ENCODE data around the gene BRPF1.

The BRPF1 gene

DNA sequence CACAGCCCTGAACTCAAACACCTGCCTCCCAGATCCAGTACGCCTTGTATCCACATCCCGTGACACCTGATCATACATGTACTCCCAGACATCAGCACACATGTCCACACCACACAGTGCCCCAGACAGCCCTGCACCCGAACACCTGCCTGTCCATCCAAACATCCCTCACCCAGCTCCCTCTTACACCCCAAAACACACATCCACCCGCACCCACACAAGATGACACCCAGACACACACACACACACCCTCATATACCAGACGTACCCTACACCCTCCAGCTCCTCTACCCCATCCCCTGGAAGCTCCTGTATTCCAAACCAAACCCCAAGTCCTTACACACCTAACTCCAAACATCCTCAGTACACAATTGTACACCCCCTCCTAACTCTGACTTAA is 37.5 kb downstream of the BRPF1 start:
- TF ChIP-seq, protein P1, sequence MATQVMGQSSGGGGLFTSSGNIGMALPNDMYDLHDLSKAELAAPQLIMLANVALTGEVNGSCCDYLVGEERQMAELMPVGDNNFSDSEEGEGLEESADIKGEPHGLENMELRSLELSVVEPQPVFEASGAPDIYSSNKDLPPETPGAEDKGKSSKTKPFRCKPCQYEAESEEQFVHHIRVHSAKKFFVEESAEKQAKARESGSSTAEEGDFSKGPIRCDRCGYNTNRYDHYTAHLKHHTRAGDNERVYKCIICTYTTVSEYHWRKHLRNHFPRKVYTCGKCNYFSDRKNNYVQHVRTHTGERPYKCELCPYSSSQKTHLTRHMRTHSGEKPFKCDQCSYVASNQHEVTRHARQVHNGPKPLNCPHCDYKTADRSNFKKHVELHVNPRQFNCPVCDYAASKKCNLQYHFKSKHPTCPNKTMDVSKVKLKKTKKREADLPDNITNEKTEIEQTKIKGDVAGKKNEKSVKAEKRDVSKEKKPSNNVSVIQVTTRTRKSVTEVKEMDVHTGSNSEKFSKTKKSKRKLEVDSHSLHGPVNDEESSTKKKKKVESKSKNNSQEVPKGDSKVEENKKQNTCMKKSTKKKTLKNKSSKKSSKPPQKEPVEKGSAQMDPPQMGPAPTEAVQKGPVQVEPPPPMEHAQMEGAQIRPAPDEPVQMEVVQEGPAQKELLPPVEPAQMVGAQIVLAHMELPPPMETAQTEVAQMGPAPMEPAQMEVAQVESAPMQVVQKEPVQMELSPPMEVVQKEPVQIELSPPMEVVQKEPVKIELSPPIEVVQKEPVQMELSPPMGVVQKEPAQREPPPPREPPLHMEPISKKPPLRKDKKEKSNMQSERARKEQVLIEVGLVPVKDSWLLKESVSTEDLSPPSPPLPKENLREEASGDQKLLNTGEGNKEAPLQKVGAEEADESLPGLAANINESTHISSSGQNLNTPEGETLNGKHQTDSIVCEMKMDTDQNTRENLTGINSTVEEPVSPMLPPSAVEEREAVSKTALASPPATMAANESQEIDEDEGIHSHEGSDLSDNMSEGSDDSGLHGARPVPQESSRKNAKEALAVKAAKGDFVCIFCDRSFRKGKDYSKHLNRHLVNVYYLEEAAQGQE (IDR thresholded peaks at IDR 0.05; ENCODE audit: low read depth), result no peak
- no peak for TF ChIP-seq ZBTB7A (IDR thresholded peaks at IDR 0.05; ENCODE audit: low read depth)
- no peak for TF ChIP-seq RAD21 (IDR thresholded peaks at IDR 0.05; ENCODE audit: low read depth)
- no peak for TF ChIP-seq EP300 (IDR thresholded peaks at IDR 0.05; ENCODE audit: borderline replicate concordance)
- TF ChIP-seq NFIC (IDR thresholded peaks at IDR 0.05), result no peak
- no peak for TF ChIP-seq TAF1 (IDR thresholded peaks at IDR 0.05; ENCODE audit: low read depth)
- TF ChIP-seq TEAD4 (IDR thresholded peaks at IDR 0.05), result no peak
- TF ChIP-seq FOXM1 (IDR thresholded peaks at IDR 0.05; ENCODE audit: borderline replicate concordance, low read depth), result no peak
- no peak for TF ChIP-seq TCF12 (IDR thresholded peaks at IDR 0.05; ENCODE audit: low read depth)
- no peak for TF ChIP-seq YY1 (IDR thresholded peaks at IDR 0.05; ENCODE audit: low read depth)
- no peak for TF ChIP-seq EGR1 (IDR thresholded peaks at IDR 0.05)
- no peak for TF ChIP-seq MAX (IDR thresholded peaks at IDR 0.05)

- TF ChIP-seq MAX (IDR thresholded peaks at IDR 0.05) (peak; percentile 62), ZBTB7A (IDR thresholded peaks at IDR 0.05; ENCODE audit: low read depth) (peak; percentile 30; the same call in 1 of the 2 replicates), YY1 (IDR thresholded peaks at IDR 0.05; ENCODE audit: low read depth) (no peak)
Measured at GRCh38 chr3:9769426-9770275, 38.1 kb downstream of the BRPF1 start, which contains the start of gene CAMK1. TSS of gene CAMK1 (minus strand) at chr3:9769947. CDS start at chr3:9767749, 2,198 bp downstream.

DNA sequence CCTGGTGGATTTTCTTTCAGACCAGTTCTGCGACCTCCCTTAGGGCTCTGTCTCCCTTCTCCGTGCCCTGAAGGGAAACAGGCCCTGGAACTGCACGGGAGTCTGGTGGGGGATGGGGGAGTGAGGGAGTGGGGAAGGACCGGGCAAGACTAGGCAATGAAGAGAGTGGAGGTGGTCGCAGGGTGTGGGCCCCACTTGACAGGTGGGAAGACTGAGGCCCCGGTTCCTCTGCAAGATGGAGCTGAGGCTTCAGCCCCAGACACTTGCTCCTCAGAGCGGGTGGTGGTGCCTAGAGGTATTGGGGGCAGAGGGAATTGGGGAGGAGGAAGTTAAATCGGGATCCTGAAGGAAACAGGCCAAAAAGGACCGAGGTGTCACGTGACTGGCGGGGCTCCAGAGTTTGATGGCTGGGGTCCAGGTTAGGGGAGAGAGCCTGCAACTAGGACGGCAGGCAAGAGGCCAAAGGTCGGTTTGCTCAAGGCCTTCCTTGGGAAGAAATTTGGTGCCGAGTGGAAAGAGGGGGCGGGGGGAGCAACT is 38.8 kb downstream of the BRPF1 start:
- TF ChIP-seq, protein P2, sequence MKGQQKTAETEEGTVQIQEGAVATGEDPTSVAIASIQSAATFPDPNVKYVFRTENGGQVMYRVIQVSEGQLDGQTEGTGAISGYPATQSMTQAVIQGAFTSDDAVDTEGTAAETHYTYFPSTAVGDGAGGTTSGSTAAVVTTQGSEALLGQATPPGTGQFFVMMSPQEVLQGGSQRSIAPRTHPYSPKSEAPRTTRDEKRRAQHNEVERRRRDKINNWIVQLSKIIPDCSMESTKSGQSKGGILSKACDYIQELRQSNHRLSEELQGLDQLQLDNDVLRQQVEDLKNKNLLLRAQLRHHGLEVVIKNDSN (IDR thresholded peaks at IDR 0.05), result peak; percentile 81
- no peak for TF ChIP-seq FOXM1 (IDR thresholded peaks at IDR 0.05; ENCODE audit: borderline replicate concordance, low read depth)

DNA sequence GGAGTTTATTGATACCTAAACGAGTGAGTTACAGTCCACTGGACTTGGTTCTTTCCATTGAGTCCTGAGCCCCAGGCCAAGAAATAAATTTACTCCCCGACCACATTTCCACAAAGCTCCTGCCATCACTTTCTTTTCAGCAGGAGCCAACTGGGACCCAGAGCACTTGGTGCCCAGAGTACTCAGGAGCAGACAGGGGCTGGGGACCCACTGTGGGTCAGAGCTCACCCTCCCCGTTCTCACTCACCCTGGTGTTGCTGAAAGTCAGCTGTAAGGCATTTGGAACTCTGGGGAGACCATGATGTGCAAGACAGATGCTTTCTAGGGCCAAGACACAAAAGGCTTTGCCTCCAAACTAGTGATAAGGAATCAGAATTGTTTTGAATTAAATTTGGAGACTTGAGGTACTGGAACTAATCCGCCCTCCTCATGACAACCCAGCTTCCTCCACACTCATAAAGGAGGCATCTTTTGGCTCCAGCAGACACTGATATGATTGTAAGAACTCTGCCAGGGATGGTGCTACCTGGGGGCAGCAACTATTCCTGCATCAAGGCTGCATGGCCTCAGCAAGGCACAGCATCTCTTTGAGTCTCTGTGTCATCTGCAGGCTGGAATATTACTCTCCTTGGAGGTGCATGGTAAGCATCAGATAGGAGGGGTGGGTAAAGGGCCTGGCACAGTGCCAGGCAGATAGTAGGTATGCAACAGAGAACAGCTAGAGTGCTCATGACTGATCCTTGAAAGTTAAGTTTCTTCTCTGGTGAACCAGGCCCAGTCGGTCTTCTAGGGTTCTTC is 45.6 kb downstream of the BRPF1 start:
- TF ChIP-seq TAF1 (IDR thresholded peaks at IDR 0.05; ENCODE audit: low read depth), result no peak
- no peak for TF ChIP-seq MAX (IDR thresholded peaks at IDR 0.05)
- TF ChIP-seq, protein P1 (IDR thresholded peaks at IDR 0.05; ENCODE audit: low read depth), result no peak
- no peak for TF ChIP-seq RAD21 (IDR thresholded peaks at IDR 0.05; ENCODE audit: low read depth)
- TF ChIP-seq NFIC (IDR thresholded peaks at IDR 0.05), result no peak
- no peak for TF ChIP-seq FOXM1 (IDR thresholded peaks at IDR 0.05; ENCODE audit: borderline replicate concordance, low read depth)
- no peak for TF ChIP-seq TEAD4 (IDR thresholded peaks at IDR 0.05)
- no peak for TF ChIP-seq TCF12 (IDR thresholded peaks at IDR 0.05; ENCODE audit: low read depth)
- no peak for TF ChIP-seq CEBPB (IDR thresholded peaks at IDR 0.05)
- no peak for TF ChIP-seq EP300 (IDR thresholded peaks at IDR 0.05; ENCODE audit: borderline replicate concordance)
- TF ChIP-seq, protein P2 (IDR thresholded peaks at IDR 0.05), result no peak
- TF ChIP-seq YY1 (IDR thresholded peaks at IDR 0.05; ENCODE audit: low read depth), result no peak

GRCh38 chr3:9777694-9778021 is 46.1 kb downstream of the BRPF1 start:
- TF ChIP-seq TEAD4 (IDR thresholded peaks at IDR 0.05) (no peak), TCF12 (IDR thresholded peaks at IDR 0.05; ENCODE audit: low read depth) (no peak), RAD21 (IDR thresholded peaks at IDR 0.05; ENCODE audit: low read depth) (no peak), TAF1 (IDR thresholded peaks at IDR 0.05; ENCODE audit: low read depth) (no peak), CREB1 (IDR thresholded peaks at IDR 0.05; ENCODE audit: low read depth) (no peak), YY1 (IDR thresholded peaks at IDR 0.05; ENCODE audit: low read depth) (no peak), NFIC (IDR thresholded peaks at IDR 0.05) (no peak), MAX (IDR thresholded peaks at IDR 0.05) (no peak), EGR1 (IDR thresholded peaks at IDR 0.05) (no peak), CEBPB (IDR thresholded peaks at IDR 0.05) (no peak), ZBTB7A (IDR thresholded peaks at IDR 0.05; ENCODE audit: low read depth) (no peak), EP300 (IDR thresholded peaks at IDR 0.05; ENCODE audit: borderline replicate concordance) (no peak), FOXM1 (IDR thresholded peaks at IDR 0.05; ENCODE audit: borderline replicate concordance, low read depth) (no peak)
- TF ChIP-seq, protein P2 (IDR thresholded peaks at IDR 0.05), result no peak

Measured in Ishikawa (cell line).